Measurements from ENCODE around the gene DDI1.

Gene DDI1

GRCh38 chr11:104053743-104054478, 17.5 kb downstream of the DDI1 start:
- Histone ChIP-seq H3K4me1 (ENCODE audit: control insufficient read depth, insufficient read depth, low read depth, low read length) (no peaks in the 10 kb centered on the region), H2BK15ac (ENCODE audit: low read depth, poor library complexity, severe bottlenecking) (no peak overlapping the region), H3K36me3 (ENCODE audit: control insufficient read depth in 1 of 2, insufficient read depth in 2 of 2, low read depth in 1 of 2, low read length in 2 of 2) (no peaks in the 10 kb centered on the region), H2BK5ac (ENCODE audit: low read depth, low read length, poor library complexity, severe bottlenecking) (no peak overlapping the region), H2BK12ac (ENCODE audit: low read length in 2 of 2) (no peak overlapping the region), H3K27ac (ENCODE audit: low read length, poor library complexity, severe bottlenecking) (no peak overlapping the region), H4K91ac (ENCODE audit: low read length) (no peak overlapping the region), H2AFZ (ENCODE audit: low read depth, low read length) (no peak overlapping the region), H3K9ac (ENCODE audit: low read length) (no peak overlapping the region), H3K14ac (ENCODE audit: low read length in 2 of 2) (no peak overlapping the region), H3K79me1 (replicated peaks; ENCODE audit: low read length, poor library complexity, severe bottlenecking) (no peaks in the 10 kb centered on the region), H2AK5ac (ENCODE audit: low read length, severe bottlenecking) (no peak overlapping the region), H3K18ac (ENCODE audit: low read depth in 1 of 2, low read length in 2 of 2) (no peak overlapping the region), H3K23ac (ENCODE audit: low read length in 2 of 2) (no peak overlapping the region), H3K4ac (ENCODE audit: low read depth in 1 of 2, low read length in 2 of 2) (no peak overlapping the region), H3K27me3 (ENCODE audit: control insufficient read depth in 1 of 2, insufficient read depth in 1 of 2, low read length in 2 of 2) (no peaks in the 10 kb centered on the region), H3K4me2 (ENCODE audit: low read length, poor library complexity, severe bottlenecking) (no peak overlapping the region), H4K8ac (ENCODE audit: low read length) (no peak overlapping the region), H2BK120ac (ENCODE audit: low read depth, low read length) (no peak overlapping the region), H3K9me3 (ENCODE audit: control insufficient read depth, low read length) (no peaks in the 10 kb centered on the region), H3K4me3 (ENCODE audit: insufficient read depth in 1 of 2, low read depth in 1 of 2, low read length in 2 of 2) (no peak overlapping the region)
- no peak for DNase-seq
- WGBS, result 90% methylated on average over 4 of the region's 5 CpGs

DNA sequence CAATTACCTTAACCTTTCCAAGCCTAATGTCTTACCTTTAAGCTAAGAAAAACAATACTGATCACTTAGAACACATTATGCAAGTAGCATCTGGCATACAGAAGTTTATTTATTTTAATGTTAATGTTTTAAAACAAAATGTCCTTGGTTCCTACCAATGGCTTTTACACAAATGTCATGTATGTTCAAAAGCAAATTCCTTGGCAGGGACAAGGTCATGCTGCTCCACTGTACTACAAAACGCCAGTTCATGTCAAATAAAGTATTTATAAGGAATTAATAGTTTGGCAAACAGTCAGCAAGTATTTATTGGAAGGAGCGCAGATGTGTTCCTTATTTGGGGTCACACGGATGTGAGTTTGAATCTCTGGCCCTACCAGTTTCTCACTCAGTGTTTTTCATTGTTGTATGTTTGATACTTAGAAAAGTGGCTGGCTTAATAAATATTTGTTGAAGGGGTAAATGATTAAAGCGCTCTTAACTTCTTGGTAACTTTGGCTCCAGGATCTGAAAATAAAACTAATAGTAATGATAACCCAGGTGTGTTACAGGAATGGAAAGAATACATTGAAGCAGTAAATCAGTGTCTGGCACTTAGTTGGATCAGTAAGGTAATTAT, 18.6 kb downstream of the DDI1 start:
- no peak overlapping the region for H4K91ac ChIP-seq (ENCODE audit: low read length)
- H2BK5ac ChIP-seq (ENCODE audit: low read depth, low read length, poor library complexity, severe bottlenecking), result no peak overlapping the region
- H3K27ac ChIP-seq (ENCODE audit: low read length, poor library complexity, severe bottlenecking), result no peak overlapping the region
- H3K4me1 ChIP-seq (ENCODE audit: control insufficient read depth, insufficient read depth, low read depth, low read length), result no peaks in the 10 kb centered on the region
- H3K23ac ChIP-seq (ENCODE audit: low read length in 2 of 2), result no peak overlapping the region
- H4K8ac ChIP-seq (ENCODE audit: low read length), result no peak overlapping the region
- no peak overlapping the region for H3K4me2 ChIP-seq (ENCODE audit: low read length, poor library complexity, severe bottlenecking)
- H2BK120ac ChIP-seq (ENCODE audit: low read depth, low read length), result no peak overlapping the region
- no peak overlapping the region for H2BK12ac ChIP-seq (ENCODE audit: low read length in 2 of 2)
- no peak overlapping the region for H3K18ac ChIP-seq (ENCODE audit: low read depth in 1 of 2, low read length in 2 of 2)
- no peaks in the 10 kb centered on the region for H3K36me3 ChIP-seq (ENCODE audit: control insufficient read depth in 1 of 2, insufficient read depth in 2 of 2, low read depth in 1 of 2, low read length in 2 of 2)
- H3K27me3 ChIP-seq (ENCODE audit: control insufficient read depth in 1 of 2, insufficient read depth in 1 of 2, low read length in 2 of 2), result no peaks in the 10 kb centered on the region
- H2AK5ac ChIP-seq (ENCODE audit: low read length, severe bottlenecking), result no peak overlapping the region
- H3K9me3 ChIP-seq (ENCODE audit: control insufficient read depth, low read length), result no peaks in the 10 kb centered on the region
- no peak overlapping the region for H3K4ac ChIP-seq (ENCODE audit: low read depth in 1 of 2, low read length in 2 of 2)
- H2AFZ ChIP-seq (ENCODE audit: low read depth, low read length), result no peak overlapping the region
- no peak overlapping the region for H3K4me3 ChIP-seq (ENCODE audit: insufficient read depth in 1 of 2, low read depth in 1 of 2, low read length in 2 of 2)
- H3K9ac ChIP-seq (ENCODE audit: low read length), result no peak overlapping the region
- WGBS, result 86% methylated on average over 4 of the region's 4 CpGs
- H3K79me1 ChIP-seq (replicated peaks; ENCODE audit: low read length, poor library complexity, severe bottlenecking), result no peaks in the 10 kb centered on the region
- DNase-seq, result no peak
- no peak overlapping the region for H3K14ac ChIP-seq (ENCODE audit: low read length in 2 of 2)
- H2BK15ac ChIP-seq (ENCODE audit: low read depth, poor library complexity, severe bottlenecking), result no peak overlapping the region

GRCh38 chr11:104055596-104055995, 19.2 kb downstream of the DDI1 start:
- no peak overlapping the region for H3K4me2 ChIP-seq (ENCODE audit: low read length, poor library complexity, severe bottlenecking)

GRCh38 chr11:104057908-104058307, 21.5 kb downstream of the DDI1 start:
- no peak for DNase-seq
- no peak overlapping the region for H3K14ac ChIP-seq (ENCODE audit: low read length in 2 of 2)
- no peak overlapping the region for H3K27ac ChIP-seq (ENCODE audit: low read length, poor library complexity, severe bottlenecking)
- no peak overlapping the region for H2BK120ac ChIP-seq (ENCODE audit: low read depth, low read length)
- H2AK5ac ChIP-seq (ENCODE audit: low read length, severe bottlenecking), result no peak overlapping the region
- no peak overlapping the region for H3K23ac ChIP-seq (ENCODE audit: low read length in 2 of 2)
- no CpG with 5 or more reads among the region's 5 CpGs for WGBS
- H2BK12ac ChIP-seq (ENCODE audit: low read length in 2 of 2), result no peak overlapping the region
- no peaks in the 10 kb centered on the region for H3K27me3 ChIP-seq (ENCODE audit: control insufficient read depth in 1 of 2, insufficient read depth in 1 of 2, low read length in 2 of 2)
- no peaks in the 10 kb centered on the region for H3K79me1 ChIP-seq (replicated peaks; ENCODE audit: low read length, poor library complexity, severe bottlenecking)
- H4K8ac ChIP-seq (ENCODE audit: low read length), result no peak overlapping the region
- H2BK15ac ChIP-seq (ENCODE audit: low read depth, poor library complexity, severe bottlenecking), result no peak overlapping the region
- H2BK5ac ChIP-seq (ENCODE audit: low read depth, low read length, poor library complexity, severe bottlenecking), result no peak overlapping the region
- H3K9ac ChIP-seq (ENCODE audit: low read length), result no peak overlapping the region
- H3K4me1 ChIP-seq (ENCODE audit: control insufficient read depth, insufficient read depth, low read depth, low read length), result no peaks in the 10 kb centered on the region
- no peak overlapping the region for H3K4me3 ChIP-seq (ENCODE audit: insufficient read depth in 1 of 2, low read depth in 1 of 2, low read length in 2 of 2)
- no peaks in the 10 kb centered on the region for H3K36me3 ChIP-seq (ENCODE audit: control insufficient read depth in 1 of 2, insufficient read depth in 2 of 2, low read depth in 1 of 2, low read length in 2 of 2)
- H3K4ac ChIP-seq (ENCODE audit: low read depth in 1 of 2, low read length in 2 of 2), result no peak overlapping the region
- no peak overlapping the region for H4K91ac ChIP-seq (ENCODE audit: low read length)
- no peaks in the 10 kb centered on the region for H3K9me3 ChIP-seq (ENCODE audit: control insufficient read depth, low read length)
- H2AFZ ChIP-seq (ENCODE audit: low read depth, low read length), result no peak overlapping the region
- no peak overlapping the region for H3K4me2 ChIP-seq (ENCODE audit: low read length, poor library complexity, severe bottlenecking)
- H3K18ac ChIP-seq (ENCODE audit: low read depth in 1 of 2, low read length in 2 of 2), result no peak overlapping the region

More at GRCh38 chr11:104055596-104055995, 19.2 kb downstream of the DDI1 start:
- no peak overlapping the region for H2AFZ ChIP-seq (ENCODE audit: low read depth, low read length)
- H2BK15ac ChIP-seq (ENCODE audit: low read depth, poor library complexity, severe bottlenecking), result no peak overlapping the region
- no peak for DNase-seq
- no peaks in the 10 kb centered on the region for H3K27me3 ChIP-seq (ENCODE audit: control insufficient read depth in 1 of 2, insufficient read depth in 1 of 2, low read length in 2 of 2)
- H3K18ac ChIP-seq (ENCODE audit: low read depth in 1 of 2, low read length in 2 of 2), result no peak overlapping the region
- no peaks in the 10 kb centered on the region for H3K79me1 ChIP-seq (replicated peaks; ENCODE audit: low read length, poor library complexity, severe bottlenecking)
- H2AK5ac ChIP-seq (ENCODE audit: low read length, severe bottlenecking), result no peak overlapping the region
- no peak overlapping the region for H3K23ac ChIP-seq (ENCODE audit: low read length in 2 of 2)
- H3K9ac ChIP-seq (ENCODE audit: low read length), result no peak overlapping the region
- no peak overlapping the region for H3K4ac ChIP-seq (ENCODE audit: low read depth in 1 of 2, low read length in 2 of 2)
- no peak overlapping the region for H4K91ac ChIP-seq (ENCODE audit: low read length)
- H2BK12ac ChIP-seq (ENCODE audit: low read length in 2 of 2), result no peak overlapping the region
- no peak overlapping the region for H4K8ac ChIP-seq (ENCODE audit: low read length)
- H3K4me1 ChIP-seq (ENCODE audit: control insufficient read depth, insufficient read depth, low read depth, low read length), result no peaks in the 10 kb centered on the region
- no peak overlapping the region for H3K14ac ChIP-seq (ENCODE audit: low read length in 2 of 2)
- no peak overlapping the region for H2BK5ac ChIP-seq (ENCODE audit: low read depth, low read length, poor library complexity, severe bottlenecking)
- no peak overlapping the region for H3K4me3 ChIP-seq (ENCODE audit: insufficient read depth in 1 of 2, low read depth in 1 of 2, low read length in 2 of 2)
- no peaks in the 10 kb centered on the region for H3K9me3 ChIP-seq (ENCODE audit: control insufficient read depth, low read length)
- no peak overlapping the region for H2BK120ac ChIP-seq (ENCODE audit: low read depth, low read length)
- no peak overlapping the region for H3K27ac ChIP-seq (ENCODE audit: low read length, poor library complexity, severe bottlenecking)
- WGBS, result no CpG with 5 or more reads among the region's 1 CpG
- no peaks in the 10 kb centered on the region for H3K36me3 ChIP-seq (ENCODE audit: control insufficient read depth in 1 of 2, insufficient read depth in 2 of 2, low read depth in 1 of 2, low read length in 2 of 2)
